HG03432 (cell line): ENCODE data around the gene DNASE1L3.
"Not testable (repeated sequence)": the region's sequence is repeated elsewhere in the genome, so short reads cannot be mapped to it uniquely, and the experiment has no call there.

ENCODE experiments used
- ATAC-seq: cut with Tn5 transposase; IDR thresholded peaks from one replicate; pipeline ENCODE4 v1.9.1; 2021; ENCODE audit warnings: mild to moderate bottlenecking, moderate library complexity; ENCODE audit not compliant: unreplicated experiment

Gene DNASE1L3

GRCh38 chr3:58202917-58203360 is 7.8 kb downstream of the DNASE1L3 start:
- ATAC-seq, result peak; percentile 88

DNA sequence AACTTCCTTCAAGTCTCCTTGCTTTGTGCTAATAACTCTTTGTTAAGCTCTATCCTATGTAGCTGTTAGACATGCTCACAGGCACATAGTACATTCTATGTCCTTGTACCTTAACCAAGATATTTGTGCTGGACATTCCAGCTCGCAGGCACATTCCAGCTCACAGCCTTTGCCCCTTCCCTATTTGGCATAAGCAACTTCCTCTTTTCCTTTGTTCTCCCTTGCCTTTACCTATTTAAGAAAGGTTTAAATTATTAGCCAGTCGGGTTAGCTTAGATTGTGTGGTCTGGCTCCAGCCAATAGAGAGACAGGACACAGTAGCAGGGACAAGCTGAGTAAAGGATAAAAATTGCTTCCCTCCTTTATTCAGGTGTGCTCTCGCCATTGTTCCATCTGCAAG is 9.3 kb downstream of the DNASE1L3 start:
- not testable (repeated sequence) for ATAC-seq

- ATAC-seq, result no peak
Observed at GRCh38 chr3:58200846-58201355, 9.9 kb downstream of the DNASE1L3 start.

DNA sequence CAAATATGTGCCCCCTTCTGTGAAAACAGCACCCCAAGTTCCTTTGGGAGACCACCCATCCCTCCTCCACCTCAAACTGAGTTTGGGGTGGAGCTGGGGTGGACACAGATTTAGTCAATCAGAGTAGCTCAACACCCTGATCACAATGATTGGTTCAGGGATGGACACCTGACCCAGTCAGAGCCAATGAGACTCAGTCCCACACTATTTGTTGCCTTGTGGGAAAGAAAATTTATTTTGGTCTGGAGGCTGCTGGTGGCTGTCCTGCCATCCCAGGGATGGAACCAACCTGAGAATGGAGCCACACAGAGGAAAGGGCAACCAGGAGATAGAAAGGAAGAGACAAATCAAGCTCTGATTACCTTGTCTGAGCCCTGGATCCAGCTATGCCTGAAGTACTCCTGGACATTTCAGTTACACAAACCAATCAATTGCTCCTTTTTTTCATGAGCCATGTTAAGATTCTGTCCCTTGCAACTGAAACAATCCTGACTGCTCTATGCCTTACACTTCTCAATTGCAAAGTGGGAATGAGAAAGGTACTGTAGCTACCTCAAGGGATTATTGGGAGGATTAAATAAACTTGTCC is 10.6 kb downstream of the DNASE1L3 start:
- no peak for ATAC-seq

GRCh38 chr3:58198804-58199203 is 12.0 kb downstream of the DNASE1L3 start:
- ATAC-seq, result no peak

DNA sequence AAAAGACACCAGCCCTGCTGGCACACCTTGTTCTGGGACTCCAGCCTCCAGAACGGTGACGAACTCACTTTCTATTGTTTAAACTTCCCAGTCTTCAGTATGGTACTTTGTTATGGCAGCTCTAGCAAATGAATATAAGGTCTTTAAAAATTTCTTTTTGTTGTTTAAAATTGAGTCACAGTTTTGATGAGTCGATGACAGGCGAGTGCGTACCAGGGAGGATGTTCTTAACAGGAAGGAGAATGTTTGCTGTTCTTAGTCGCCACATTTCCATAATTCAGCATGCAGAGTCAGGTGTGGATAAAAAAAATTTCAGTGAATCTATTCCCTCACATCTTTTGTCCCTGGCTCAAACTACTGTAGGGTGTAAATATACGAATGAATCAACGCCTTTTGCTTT is 12.4 kb downstream of the DNASE1L3 start:
- ATAC-seq, result no peak

- no peak for ATAC-seq
Observed at GRCh38 chr3:58197588-58197987, 13.2 kb downstream of the DNASE1L3 start.

- no peak for ATAC-seq
Observed at GRCh38 chr3:58193682-58194407, 16.9 kb downstream of the DNASE1L3 start.

GRCh38 chr3:58192069-58192468 is 18.7 kb downstream of the DNASE1L3 start:
- no peak for ATAC-seq

DNA sequence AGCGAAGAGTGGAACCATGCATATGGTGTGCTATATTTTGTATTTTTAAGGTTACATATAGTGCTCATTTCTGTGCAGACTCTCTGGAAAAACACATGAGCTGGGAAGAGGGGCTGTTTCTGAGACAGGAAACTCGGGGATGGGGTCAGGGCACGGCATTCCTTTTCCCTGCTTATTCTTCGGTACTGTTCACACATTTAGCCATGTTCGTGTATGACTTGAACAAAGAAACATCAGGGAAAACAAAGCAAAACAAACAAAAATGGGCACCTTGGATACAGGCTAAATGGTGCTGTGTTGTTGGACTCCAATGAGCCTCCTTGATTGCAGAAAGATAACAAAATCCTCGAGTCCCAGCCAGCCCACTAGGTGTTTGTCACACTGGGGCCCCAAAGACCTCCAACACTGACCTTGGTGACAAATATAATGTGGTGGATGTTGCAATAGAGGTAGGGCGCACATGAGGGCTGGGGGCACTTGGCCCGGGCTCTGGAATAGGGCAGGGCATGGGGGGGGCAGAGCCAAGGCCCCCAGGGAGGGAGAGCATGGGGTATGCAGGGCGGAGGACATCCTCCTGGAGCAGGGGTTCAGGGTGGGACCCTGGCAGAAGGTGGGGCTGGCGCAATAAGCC is 19.3 kb downstream of the DNASE1L3 start:
- no peak for ATAC-seq

GRCh38 chr3:58190882-58191281 is 19.9 kb downstream of the DNASE1L3 start:
- ATAC-seq, result no peak

- ATAC-seq, result no peak
Observed at GRCh38 chr3:58190291-58190690, 20.5 kb downstream of the DNASE1L3 start.

DNA sequence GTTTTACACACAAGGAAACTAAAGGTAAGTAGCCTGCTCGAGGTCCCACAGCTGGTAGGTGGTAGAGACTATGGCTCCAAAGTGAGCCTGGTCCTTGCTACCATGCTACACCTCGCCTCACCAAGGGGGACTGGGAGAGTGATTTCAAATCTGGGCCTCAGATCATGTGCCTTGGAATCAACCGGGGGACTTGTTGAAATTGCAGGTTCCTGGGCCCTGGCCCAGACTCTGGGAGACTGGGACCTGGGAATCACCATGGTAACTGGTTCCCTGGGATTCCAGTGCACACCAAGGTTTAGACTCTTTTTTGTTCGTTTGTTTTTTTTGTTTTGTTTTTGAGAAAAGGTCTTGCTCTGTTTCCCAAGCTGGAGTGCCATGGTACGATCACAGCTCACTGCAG is 21.1 kb downstream of the DNASE1L3 start:
- ATAC-seq, result no peak

GRCh38 chr3:58188921-58189451 is 21.8 kb downstream of the DNASE1L3 start:
- ATAC-seq, result no peak

DNA sequence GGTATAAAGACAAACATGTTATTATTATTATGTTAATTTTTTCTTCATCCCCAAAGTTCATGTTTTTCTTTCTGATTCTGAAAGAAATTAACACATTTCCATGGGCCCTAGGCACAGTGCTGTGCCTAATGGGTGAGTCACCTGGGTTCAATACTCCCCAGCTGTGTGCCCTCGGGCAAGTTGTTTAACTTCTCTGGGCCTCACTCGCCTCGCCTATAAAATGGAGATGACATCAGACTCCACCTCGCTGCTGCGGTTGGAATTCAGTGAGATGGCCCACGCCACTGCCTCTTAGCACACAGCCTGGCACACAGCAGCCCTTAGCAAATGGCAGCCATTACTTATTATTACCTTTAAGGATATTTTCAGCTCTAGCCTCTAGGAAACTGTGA is 22.6 kb downstream of the DNASE1L3 start:
- ATAC-seq, result no peak

- no peak for ATAC-seq
Observed at GRCh38 chr3:58184982-58185360, 25.8 kb downstream of the DNASE1L3 start.

DNA sequence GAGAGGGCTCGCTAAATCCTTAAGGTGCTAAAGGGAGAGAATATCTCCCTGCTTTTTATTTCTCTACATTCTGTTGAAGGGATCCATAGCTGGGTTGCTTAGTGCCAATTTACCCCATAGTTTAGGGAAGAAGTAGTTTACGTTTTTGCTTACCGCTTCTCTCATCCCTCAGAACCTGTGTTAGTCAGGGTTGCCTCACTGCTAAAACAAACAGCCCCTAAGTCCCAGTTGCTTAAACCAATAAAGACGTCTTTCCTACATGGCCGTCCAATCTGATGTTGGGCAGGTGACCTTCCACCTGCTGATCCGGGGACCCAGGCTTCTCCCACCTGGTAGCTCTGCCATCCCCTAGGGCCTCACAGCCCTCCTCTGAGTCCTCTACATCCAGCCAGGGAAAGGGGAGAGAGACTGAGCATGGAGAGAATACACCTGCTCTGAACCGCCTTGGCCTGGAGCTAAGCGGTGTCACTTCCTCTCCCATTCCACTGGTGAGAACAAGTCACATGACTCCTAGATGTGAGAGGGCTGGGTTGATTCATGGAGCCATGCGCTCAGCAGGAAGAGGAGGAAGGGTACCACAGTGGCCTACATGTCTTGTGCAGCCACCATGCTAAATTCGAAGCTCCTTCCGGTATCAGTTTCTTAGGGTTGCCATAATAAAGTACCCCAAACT is 26.3 kb downstream of the DNASE1L3 start:
- no peak for ATAC-seq

DNA sequence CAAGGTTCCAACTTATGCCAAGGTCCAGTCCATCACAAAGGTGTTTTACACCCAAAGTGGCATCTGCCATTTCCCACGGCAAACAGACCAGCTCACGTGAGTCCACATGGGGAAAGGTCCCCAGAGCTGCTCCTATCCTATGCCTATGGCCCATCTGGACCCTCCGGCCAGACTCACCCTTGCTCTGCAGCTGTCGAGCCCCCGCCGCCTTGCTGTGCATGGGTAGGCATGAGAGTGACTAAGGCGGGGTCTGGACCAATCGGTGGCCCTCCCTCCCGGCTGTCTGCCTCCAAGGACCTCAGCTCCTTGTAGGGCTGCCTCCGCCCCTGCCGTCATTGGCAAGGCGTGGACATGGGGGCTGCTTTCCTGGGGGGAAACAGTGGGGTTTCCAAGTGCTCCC is 26.9 kb downstream of the DNASE1L3 start:
- no peak for ATAC-seq

GRCh38 chr3:58183221-58183620 is 27.6 kb downstream of the DNASE1L3 start:
- ATAC-seq, result no peak

DNA sequence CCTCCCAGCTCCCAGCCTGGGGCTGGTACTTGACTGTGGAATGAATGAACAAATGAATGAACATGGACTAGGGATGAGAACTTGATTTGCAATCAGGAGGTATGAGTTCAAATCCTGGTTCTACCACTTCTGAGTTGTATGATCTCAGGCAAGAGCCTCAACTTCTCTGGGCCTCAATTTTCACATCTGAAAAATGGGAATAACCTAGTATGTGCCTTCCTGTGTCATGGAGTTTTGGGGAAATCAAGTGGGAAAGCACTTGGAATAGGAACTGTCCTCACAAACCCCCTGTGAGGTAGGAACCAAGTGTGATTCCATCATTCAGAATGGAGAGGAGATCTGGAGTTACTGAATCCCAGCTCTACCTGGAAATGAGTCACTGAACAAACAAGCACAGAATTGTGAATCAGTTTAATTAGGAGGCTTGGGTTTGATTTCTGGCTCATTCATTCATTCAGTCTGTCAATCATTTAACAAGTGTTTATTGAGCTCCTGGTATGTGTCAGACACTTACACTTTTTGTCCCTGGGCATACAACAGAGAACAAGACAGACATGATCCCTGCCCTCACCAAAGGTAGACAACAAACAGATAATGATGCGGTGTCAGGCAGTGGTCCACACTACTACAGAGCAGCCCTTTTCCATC is 29.7 kb downstream of the DNASE1L3 start:
- ATAC-seq, result no peak
